MCF 10A (cell line): ENCODE results near the gene KCNIP3. TPM values are rescaled to one million over a fixed set of nuclear protein-coding genes. Genes with fewer than 3 reads are reported as not detected.

Experiments used
- BruUV-seq: library from RNA; stranded (reverse); fragments of 400-500 nt; replicated peaks from 2 replicates; lab custom pipeline; 2021; lab: Mats Ljungman, UMichigan
- CTCF ChIA-PET: fragments of 300-600 bp; sonication (Branson Sonifier 250); formaldehyde crosslinking; extraction: SDS; loops from one replicate; lab custom pipeline; 2021; ENCODE audit warnings: antibody characterized with exemption, inconsistent platforms; lab: Yijun Ruan, JAX
- POLR2A ChIA-PET: fragments of 300-600, 350-650 bp; sonication (Branson Sonifier 250); formaldehyde crosslinking; extraction: SDS; loops from one replicate; lab custom pipeline; 2020; ENCODE audit warnings: antibody characterized with exemption, inconsistent platforms; lab: Yijun Ruan, JAX
- DNase-seq: peaks from one replicate; pipeline ENCODE4 v3.0.0-alpha.2; 2018; ENCODE audit not compliant: unreplicated experiment
- H3K27ac Mint-ChIP-seq: one replicate; pipeline ENCODE4 v1.8.0; 2022; ENCODE audit warnings: mild to moderate bottlenecking, low read depth, mixed read lengths; ENCODE audit not compliant: unreplicated experiment
- H3K27me3 Mint-ChIP-seq: one replicate; pipeline ENCODE4 v1.8.0; 2022; ENCODE audit warnings: mixed read lengths; ENCODE audit not compliant: insufficient read depth, unreplicated experiment
- H3K36me3 Mint-ChIP-seq: one replicate; pipeline ENCODE4 v1.8.0; 2022; ENCODE audit warnings: mild to moderate bottlenecking, moderate library complexity, mixed read lengths; ENCODE audit not compliant: insufficient read depth, unreplicated experiment
- H3K4me1 Mint-ChIP-seq: one replicate; pipeline ENCODE4 v1.8.0; 2022; ENCODE audit warnings: mixed read lengths; ENCODE audit not compliant: insufficient read depth, unreplicated experiment
- H3K4me3 Mint-ChIP-seq: one replicate; pipeline ENCODE4 v1.8.0; 2022; ENCODE audit warnings: mild to moderate bottlenecking, moderate library complexity, mixed read lengths; ENCODE audit not compliant: unreplicated experiment
- H3K9me3 Mint-ChIP-seq: one replicate; pipeline ENCODE4 v1.8.0; 2022; ENCODE audit warnings: mixed read lengths; ENCODE audit not compliant: unreplicated experiment
- CTCF ChIP-seq: fragments of 200-600 bp; IDR thresholded peaks from one replicate; pipeline ENCODE4 v1.8.0; 2022; ENCODE audit warnings: antibody characterized with exemption, mild to moderate bottlenecking; ENCODE audit not compliant: unreplicated experiment
- intact Hi-C: fragments of 100-400 bp; cut with micrococcal nuclease; formaldehyde crosslinking; loops from 2 replicates; pipeline ENCODE4 v1.14.1; 2022
- total RNA-seq: library from RNA; stranded (reverse); gene quantifications from 2 replicates; pipeline ENCODE4 v1.2.3, GENCODE V29; 2022

KCNIP3 gene
- total RNA-seq, 1 experiment from 2014 or later: 15.6 TPM

- no peak for DNase-seq
- Mint-ChIP-seq H3K27me3 (no peaks in the 10 kb centered on the region), H3K9me3 (no peaks in the 10 kb centered on the region), H3K4me1 (peaks cover 34% of the 10 kb centered on the region), H3K4me3 (no peak overlapping the region), H3K36me3 (no peaks in the 10 kb centered on the region), H3K27ac (no peak overlapping the region)
- intact Hi-C loops: no loop called here
- no TSS peak for BruUV-seq
- ChIA-PET POLR2A (interaction anchor here (0.6 to 1.0 kb wide), 2 partner anchors 12 to 62 kb away, joined by 3 to 4 read pairs; no protein-coding TSS in a partner anchor), CTCF (interaction anchor here (1.0 to 3.5 kb wide), 6 partner anchors 10 to 88 kb away, joined by 5 to 31 read pairs (median 10); partner anchors contain the start of gene FAHD2A)
- no peak for TF ChIP-seq CTCF
Observed at GRCh38 chr2:95320986-95321767, 24.0 kb downstream of the KCNIP3 start.

GRCh38 chr2:95323347-95324155 lies 26.4 kb downstream of the KCNIP3 start:
- H3K36me3 Mint-ChIP-seq: no peaks in the 10 kb centered on the region
- POLR2A ChIA-PET: no interaction called here
- TF ChIP-seq CTCF: peak; percentile 76
- H3K27ac Mint-ChIP-seq: no peak overlapping the region
- peaks cover 10% of the 10 kb centered on the region for H3K4me1 Mint-ChIP-seq
- no peaks in the 10 kb centered on the region for H3K9me3 Mint-ChIP-seq
- CTCF ChIA-PET: interaction anchor here (0.5 to 3.5 kb wide), 19 partner anchors 10 to 1094 kb away, joined by 3 to 31 read pairs (median 3); partner anchors contain the start of gene FAHD2A
- BruUV-seq: no TSS peak
- intact Hi-C loops: loop anchor here (1.0 to 2.0 kb wide), 2 partner anchors 21 to 79 kb away; partner anchors contain the start of gene FAHD2A
- no peaks in the 10 kb centered on the region for H3K27me3 Mint-ChIP-seq
- no peak overlapping the region for H3K4me3 Mint-ChIP-seq
- peak; percentile 80 for DNase-seq

GRCh38 chr2:95325026-95325425 lies 27.9 kb downstream of the KCNIP3 start:
- DNase-seq: no peak
- Mint-ChIP-seq H3K36me3 (no peaks in the 10 kb centered on the region), H3K27me3 (no peaks in the 10 kb centered on the region), H3K27ac (no peak overlapping the region), H3K4me3 (no peak overlapping the region), H3K4me1 (no peaks in the 10 kb centered on the region), H3K9me3 (no peaks in the 10 kb centered on the region)
- CTCF ChIA-PET: interaction anchor here (0.6 to 2.8 kb wide), 2 partner anchors 20 to 47 kb away, joined by 3 to 30 read pairs; no protein-coding TSS in a partner anchor
- POLR2A ChIA-PET: interaction anchor here (0.9 kb wide), 1 partner anchor 9 kb away, joined by 3 read pairs; no protein-coding TSS in a partner anchor
- BruUV-seq: no TSS peak
- TF ChIP-seq CTCF: no peak
- intact Hi-C loops: no loop called here
